Measurements from ENCODE around the gene MAS1L. TPM values are rescaled to one million over a fixed set of nuclear protein-coding genes. Genes with fewer than 3 reads are reported as not detected.

MAS1L gene
- total RNA-seq, 3 donors from 2014 or later, result 1.0 TPM; not detected in 2

DNA sequence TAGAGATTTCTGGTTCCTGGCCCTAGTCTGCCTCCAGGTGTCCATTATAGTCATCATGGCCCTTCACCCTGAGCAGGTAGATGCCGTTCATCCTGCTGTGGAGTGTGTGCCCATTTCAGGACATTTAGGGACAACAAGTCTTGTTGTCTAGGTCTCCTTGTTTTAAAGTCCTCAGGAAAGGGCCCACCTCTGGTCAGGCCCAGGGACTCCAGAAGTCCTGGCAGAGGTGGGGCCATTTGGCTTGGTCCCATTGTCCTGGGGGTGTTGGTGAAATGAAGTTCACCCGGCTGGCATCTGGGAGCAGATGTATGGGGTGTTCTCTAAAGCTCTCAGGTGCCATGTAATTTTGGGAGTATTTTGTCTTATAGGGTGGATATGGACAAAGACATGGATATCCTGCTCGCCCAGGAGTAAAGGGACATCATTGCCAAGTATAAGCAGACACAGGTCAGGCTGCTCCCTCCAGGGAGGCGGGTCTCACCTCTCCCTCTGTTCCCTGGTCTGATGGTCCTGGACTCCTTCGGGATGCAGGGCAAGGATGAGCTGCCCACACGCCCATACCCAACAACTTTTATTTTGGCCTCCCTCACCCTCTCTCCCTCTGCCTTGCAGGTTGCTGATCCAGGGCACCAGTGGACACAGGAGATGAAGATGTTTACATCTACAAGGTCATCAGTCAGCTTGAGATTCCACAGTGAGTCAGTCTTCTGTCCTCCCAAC, 31.7 kb upstream of the MAS1L start:
- ATAC-seq (no peak), DNase-seq (no peak)
- Histone ChIP-seq H3K4me3 (no peak overlapping the region), H3K9me3 (no peaks in the 10 kb centered on the region), H3K4me1 (ENCODE audit: low read depth) (no peaks in the 10 kb centered on the region), H3K36me3 (ENCODE audit: low read depth) (no peaks in the 10 kb centered on the region)
- TF ChIP-seq, protein P1, sequence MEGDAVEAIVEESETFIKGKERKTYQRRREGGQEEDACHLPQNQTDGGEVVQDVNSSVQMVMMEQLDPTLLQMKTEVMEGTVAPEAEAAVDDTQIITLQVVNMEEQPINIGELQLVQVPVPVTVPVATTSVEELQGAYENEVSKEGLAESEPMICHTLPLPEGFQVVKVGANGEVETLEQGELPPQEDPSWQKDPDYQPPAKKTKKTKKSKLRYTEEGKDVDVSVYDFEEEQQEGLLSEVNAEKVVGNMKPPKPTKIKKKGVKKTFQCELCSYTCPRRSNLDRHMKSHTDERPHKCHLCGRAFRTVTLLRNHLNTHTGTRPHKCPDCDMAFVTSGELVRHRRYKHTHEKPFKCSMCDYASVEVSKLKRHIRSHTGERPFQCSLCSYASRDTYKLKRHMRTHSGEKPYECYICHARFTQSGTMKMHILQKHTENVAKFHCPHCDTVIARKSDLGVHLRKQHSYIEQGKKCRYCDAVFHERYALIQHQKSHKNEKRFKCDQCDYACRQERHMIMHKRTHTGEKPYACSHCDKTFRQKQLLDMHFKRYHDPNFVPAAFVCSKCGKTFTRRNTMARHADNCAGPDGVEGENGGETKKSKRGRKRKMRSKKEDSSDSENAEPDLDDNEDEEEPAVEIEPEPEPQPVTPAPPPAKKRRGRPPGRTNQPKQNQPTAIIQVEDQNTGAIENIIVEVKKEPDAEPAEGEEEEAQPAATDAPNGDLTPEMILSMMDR (IDR thresholded peaks at IDR 0.05), result no peak
- intact Hi-C loops (cut with DNase I, micrococcal nuclease), result no loop called here

DNA sequence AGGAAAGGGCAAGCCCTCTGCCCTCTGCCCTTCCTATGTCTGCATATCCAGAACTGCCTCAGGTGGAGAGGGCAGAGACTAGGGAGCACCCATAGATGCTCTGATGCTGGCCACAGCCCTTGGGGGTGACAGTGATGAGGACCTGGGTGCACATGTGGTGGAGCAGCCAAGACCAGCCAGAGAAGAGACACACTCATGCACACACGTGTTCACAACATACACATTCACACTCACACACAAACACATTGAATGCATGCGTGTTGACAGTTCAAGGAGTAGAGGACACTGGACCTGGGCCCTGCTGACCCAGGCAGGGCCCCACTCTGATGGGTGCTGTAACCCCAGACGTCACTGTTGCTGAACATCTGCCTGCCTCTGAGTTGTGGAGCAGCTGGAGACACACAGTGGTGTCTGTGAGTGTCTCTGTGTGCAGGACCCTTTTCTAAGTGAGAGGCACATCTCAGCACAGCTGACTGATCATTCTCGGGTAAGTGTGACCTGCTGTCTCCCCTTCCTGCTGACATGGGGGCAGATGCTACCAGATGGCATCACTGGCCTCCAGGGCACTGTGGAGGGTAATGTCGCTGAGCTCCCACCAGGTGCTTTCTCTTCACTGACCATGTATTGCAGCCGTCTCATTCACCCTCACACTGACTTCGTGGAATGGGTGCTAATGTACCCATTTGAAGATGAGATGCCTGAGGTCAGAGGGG, 30.1 kb upstream of the MAS1L start:
- Histone ChIP-seq H3K4me3 (no peak overlapping the region), H3K4me1 (ENCODE audit: low read depth) (no peaks in the 10 kb centered on the region), H3K9me3 (no peaks in the 10 kb centered on the region), H3K36me3 (ENCODE audit: low read depth) (no peaks in the 10 kb centered on the region)
- DNase-seq, result no peak
- no peak for ATAC-seq
- intact Hi-C loops (cut with DNase I, micrococcal nuclease), result no loop called here
- TF ChIP-seq, protein P1 (IDR thresholded peaks at IDR 0.05), result no peak

DNA sequence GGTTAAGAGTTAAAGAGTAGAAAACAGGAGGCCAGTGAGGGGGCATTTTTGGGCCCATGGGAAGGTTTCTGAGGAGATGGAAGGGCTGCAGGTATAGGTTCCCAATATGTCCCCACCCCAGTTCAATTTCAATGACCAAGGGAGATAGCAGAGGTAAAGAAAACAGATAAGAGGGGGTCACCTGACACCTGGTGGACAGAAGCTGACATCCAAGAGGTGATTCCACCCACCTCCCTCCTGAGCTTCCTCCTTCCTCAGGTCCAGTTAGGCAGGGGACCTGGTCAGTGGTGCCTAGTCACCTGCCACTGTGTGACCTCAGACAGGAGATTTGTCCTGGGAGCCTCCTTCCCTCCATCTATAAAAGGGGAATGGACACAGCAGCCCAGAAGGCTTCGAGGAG, 29.5 kb upstream of the MAS1L start:
- TF ChIP-seq, protein P1 (IDR thresholded peaks at IDR 0.05), result no peak
- H3K4me3 ChIP-seq, result no peak overlapping the region
- intact Hi-C loops (cut with DNase I, micrococcal nuclease), result no loop called here
- H3K4me1 ChIP-seq (ENCODE audit: low read depth), result no peaks in the 10 kb centered on the region
- H3K36me3 ChIP-seq (ENCODE audit: low read depth), result no peaks in the 10 kb centered on the region
- DNase-seq, result no peak
- ATAC-seq, result no peak
- no peaks in the 10 kb centered on the region for H3K9me3 ChIP-seq

DNA sequence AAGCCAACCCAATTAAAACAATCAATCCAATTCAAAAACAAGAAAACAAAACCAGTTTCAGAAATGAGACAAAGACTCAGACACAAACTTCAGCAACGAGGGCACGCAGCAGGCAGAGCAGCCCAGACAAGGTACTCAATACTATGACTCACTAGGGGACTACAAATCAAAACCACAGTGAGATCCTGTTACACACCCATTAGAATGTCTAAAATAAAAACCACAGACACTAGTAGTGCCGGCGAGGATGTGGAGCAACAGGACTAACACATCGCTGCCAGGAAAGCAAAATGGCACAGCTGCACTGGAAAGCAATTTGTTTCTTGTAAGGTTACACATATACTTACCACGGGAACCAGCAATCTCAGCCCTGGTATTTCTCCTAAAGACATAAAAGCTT, 28.4 kb upstream of the MAS1L start:
- H3K9me3 ChIP-seq, result no peaks in the 10 kb centered on the region
- no peaks in the 10 kb centered on the region for H3K4me1 ChIP-seq (ENCODE audit: low read depth)
- TF ChIP-seq, protein P1 (IDR thresholded peaks at IDR 0.05), result no peak
- ATAC-seq, result no peak
- no peak for DNase-seq
- H3K4me3 ChIP-seq, result no peak overlapping the region
- intact Hi-C loops (cut with DNase I, micrococcal nuclease), result no loop called here
- no peaks in the 10 kb centered on the region for H3K36me3 ChIP-seq (ENCODE audit: low read depth)

DNA sequence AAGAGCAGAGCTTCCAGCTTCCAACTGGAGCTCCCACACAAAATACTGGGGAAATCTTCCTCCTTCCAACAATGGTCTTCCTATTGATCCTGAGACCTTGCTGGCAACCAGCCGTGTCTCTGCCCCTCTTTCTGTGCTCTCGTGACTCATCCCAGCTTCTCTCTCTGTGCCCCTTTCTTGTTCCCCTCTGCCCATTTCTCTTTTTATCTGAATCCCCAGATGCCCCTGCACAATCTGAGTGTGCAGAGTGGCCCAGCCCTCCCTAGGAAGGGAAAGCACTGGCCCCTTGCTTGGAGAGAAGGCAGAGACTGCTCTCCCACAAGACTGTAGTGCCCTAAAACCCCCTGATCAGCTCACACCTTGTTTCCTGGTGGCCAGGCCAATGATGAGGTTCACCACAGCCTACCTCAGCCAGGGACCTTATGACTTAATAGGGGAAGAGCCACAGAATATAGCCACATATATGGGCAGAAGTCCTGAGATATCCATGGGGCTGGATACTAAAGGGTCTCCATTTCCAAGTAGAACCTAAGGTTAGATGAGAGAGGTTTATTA, 23.1 kb upstream of the MAS1L start:
- intact Hi-C loops (cut with DNase I, micrococcal nuclease), result no loop called here
- no peak for DNase-seq

More for the DNA sequence above, 23.1 kb upstream of the MAS1L start:
- ATAC-seq, result no peak
- Histone ChIP-seq H3K4me3 (no peak overlapping the region), H3K9me3 (no peaks in the 10 kb centered on the region), H3K36me3 (ENCODE audit: low read depth) (no peaks in the 10 kb centered on the region), H3K4me1 (ENCODE audit: low read depth) (no peaks in the 10 kb centered on the region)
- TF ChIP-seq, protein P1 (IDR thresholded peaks at IDR 0.05), result no peak

All from mucosa of descending colon (tissue), 3 donors.